ENCODE measurements around the gene ARID1B.
"Not testable (repeated sequence)": the region's sequence is repeated elsewhere in the genome, so short reads cannot be mapped to it uniquely, and the experiment has no call there.

Gene ARID1B

GRCh38 chr6:156938143-156938542, 161.0 kb downstream of the ARID1B start:
- no peak for DNase-seq (ENCODE audit: low read depth)

GRCh38 chr6:156940221-156940620, 163.0 kb downstream of the ARID1B start:
- DNase-seq (ENCODE audit: low read depth): no peak

GRCh38 chr6:156942266-156942665, 165.1 kb downstream of the ARID1B start:
- DNase-seq (ENCODE audit: low read depth): no peak

DNA sequence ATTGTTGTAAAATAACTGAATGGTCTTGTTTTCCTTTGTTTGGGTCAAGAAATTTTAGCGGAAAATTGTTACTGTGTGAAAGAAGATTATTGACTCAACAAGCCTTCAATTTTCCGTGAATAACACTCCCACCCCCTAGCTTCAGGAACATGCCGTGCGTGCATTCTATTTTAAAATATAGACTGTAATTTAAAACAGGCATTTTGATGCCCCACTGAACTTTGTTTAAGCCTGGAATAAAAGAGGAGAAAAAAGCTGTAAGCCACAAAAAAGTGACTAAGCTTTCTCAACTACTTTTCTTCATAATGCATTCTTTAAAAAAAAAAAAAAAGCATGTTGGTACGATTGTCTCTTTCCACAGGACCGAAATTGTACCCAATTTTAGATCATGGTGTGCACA, 166.0 kb downstream of the ARID1B start:
- DNase-seq (ENCODE audit: low read depth): no peak

- no peak for DNase-seq (ENCODE audit: low read depth)
These were observed 166.6 kb downstream of the ARID1B start for GRCh38 chr6:156943816-156944215.

GRCh38 chr6:156944412-156944811, 167.2 kb downstream of the ARID1B start:
- DNase-seq (ENCODE audit: low read depth): no peak

DNA sequence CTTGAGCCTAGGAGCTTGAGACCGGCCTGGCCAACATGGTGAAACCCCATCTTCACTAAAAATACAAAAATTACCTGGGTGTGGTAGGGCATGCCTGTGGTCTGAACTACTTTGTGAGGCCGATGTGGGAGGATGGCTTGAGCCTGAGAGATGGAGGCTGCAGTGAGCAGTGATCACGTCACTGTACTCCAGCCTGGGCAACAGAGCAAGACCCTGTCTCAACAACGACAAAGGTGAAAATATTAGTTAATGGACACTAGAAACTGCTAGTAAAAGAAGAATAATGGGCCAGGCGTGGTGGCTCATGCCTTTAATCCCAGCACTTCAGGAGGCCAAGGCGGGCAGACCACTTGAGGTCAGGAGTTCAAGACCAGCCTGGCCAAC, 168.6 kb downstream of the ARID1B start:
- DNase-seq (ENCODE audit: low read depth): not testable (repeated sequence)

DNA sequence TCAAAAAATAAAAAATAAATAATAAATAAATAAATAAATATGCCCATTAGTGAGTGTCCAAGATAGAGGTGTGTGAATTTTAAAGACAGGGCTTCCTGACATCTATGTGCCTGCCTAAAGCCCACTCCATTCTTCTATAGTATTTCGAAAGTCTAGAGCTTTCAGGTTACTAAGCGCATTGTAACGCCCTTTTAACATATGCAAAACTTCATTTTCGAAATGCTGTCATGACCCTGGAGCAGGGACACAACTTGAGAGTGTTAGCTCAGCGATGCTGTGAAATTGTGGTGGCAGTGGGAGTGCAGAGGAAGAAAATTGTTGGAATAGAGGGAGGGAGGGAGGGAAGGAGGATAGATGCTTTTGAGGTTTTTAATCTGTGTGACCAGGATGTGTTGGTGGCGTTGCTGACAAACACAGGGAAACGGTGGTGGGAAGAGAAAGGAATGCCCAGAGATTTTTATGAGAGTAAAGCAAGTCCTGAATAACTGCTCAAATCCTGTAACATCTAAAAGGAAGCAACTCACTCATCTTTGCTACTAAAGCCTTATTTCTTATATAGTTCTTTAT, 169.3 kb downstream of the ARID1B start:
- no peak for DNase-seq (ENCODE audit: low read depth)

- DNase-seq (ENCODE audit: low read depth): no peak
These were observed 171.1 kb downstream of the ARID1B start for GRCh38 chr6:156948277-156948676.

- no peak for DNase-seq (ENCODE audit: low read depth)
These were observed 171.6 kb downstream of the ARID1B start for GRCh38 chr6:156948807-156949206.

- no peak for DNase-seq (ENCODE audit: low read depth)
These were observed 172.2 kb downstream of the ARID1B start for GRCh38 chr6:156949376-156949775.

DNA sequence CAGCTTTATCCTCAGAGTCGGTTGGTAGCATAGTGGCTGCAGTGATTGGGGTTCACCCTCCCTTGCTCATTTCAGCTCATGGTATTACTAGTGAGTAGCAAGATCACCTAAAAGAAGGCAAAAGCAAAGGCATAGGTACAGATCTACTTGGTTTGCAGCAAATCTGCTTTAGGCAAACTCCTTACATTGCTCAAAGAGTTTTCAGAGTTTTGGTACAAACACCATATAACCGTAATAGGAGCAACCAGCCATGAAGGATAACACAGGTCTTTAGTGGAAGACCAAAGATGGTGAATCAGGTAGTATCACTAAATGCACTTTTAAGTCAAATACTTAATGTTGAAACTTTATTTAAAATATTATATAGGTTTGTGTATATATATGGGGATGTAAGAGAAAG, 172.9 kb downstream of the ARID1B start:
- no peak for DNase-seq (ENCODE audit: low read depth)

DNA sequence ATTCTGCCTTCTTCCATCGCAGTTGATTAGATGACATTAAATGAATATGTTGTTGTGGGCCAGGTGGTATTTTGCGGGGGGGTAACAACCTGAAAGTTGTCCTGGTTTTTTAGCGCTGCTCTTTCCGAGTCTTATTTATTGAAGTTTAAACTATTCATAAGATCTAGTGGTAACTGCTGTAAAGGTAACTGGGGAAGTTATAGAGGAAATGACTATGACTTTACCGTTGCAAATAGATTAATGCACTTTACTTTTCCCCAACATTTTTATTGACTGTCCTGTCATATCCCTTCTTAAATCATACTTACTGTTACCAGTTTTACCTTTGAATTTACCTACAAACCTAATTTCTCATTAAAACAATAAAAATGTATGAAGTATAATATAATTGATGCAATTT, 173.4 kb downstream of the ARID1B start:
- DNase-seq (ENCODE audit: low read depth): no peak

- DNase-seq (ENCODE audit: low read depth): no peak
These were observed 175.2 kb downstream of the ARID1B start for GRCh38 chr6:156952401-156952800.

GRCh38 chr6:156953127-156953478, 175.9 kb downstream of the ARID1B start:
- no peak for DNase-seq (ENCODE audit: low read depth)

- DNase-seq (ENCODE audit: low read depth): peak; percentile 94
These were observed 176.4 kb downstream of the ARID1B start for GRCh38 chr6:156953479-156954146.

GRCh38 chr6:156954191-156954590, 177.0 kb downstream of the ARID1B start:
- no peak for DNase-seq (ENCODE audit: low read depth)

GRCh38 chr6:156954816-156955215, 177.6 kb downstream of the ARID1B start:
- no peak for DNase-seq (ENCODE audit: low read depth)

DNA sequence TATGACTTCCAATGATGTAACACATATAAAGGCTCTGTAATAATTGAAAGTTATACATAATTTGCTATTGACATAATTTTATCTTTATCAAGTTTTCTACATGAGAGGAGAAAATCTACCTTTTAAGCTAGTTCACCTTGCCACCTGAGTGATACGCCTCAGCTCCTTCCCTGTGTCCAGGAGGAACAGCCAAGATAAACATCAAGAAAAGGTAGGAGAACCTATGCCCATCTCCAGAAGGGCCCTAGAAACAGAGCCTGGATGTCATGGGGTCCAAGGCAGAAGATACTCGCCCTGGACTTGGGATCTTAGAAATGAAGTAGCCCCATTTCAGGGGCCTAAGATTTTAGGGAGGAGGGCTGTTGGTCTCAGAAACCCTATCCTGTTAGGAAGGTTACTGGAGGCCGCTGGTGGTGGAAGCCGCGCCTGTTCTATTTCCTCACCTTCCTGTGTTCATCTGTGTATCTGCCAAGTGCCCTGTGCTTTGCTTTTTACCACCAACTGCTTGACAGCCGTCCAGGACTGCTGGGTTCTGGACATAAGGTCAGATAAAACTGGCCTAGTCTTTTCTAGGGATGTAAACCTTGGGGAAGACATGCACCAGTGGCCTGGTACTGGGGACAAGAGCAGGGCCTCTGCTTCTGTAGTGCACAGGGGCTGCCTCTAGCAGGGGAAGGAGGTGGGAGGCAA, 178.5 kb downstream of the ARID1B start:
- peak; percentile 22 for DNase-seq (ENCODE audit: low read depth)

GRCh38 chr6:156956286-156956685, 179.1 kb downstream of the ARID1B start:
- no peak for DNase-seq (ENCODE audit: low read depth)

- no peak for DNase-seq (ENCODE audit: low read depth)
These were observed 180.9 kb downstream of the ARID1B start for GRCh38 chr6:156957931-156958547.

DNA sequence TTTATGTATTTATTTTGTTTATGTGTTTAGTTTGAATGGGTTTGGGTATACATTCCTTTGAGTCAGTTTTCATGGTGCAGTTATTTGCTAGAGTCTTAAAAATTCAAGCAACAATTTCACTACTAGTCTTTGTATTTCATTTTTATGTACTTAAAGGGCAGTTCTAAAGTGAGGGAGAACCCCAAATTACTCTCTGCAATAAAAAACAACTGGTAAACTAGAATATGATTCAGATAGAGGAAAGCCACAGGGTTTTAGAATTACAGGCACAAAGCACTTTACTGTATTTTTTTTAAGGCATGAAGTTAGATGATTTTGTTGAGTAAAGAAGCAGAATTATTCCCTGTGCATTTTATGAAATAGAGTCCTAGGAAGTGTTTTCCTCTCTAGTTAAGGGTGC, 183.3 kb downstream of the ARID1B start:
- no peak for DNase-seq (ENCODE audit: low read depth)

- no peak for DNase-seq (ENCODE audit: low read depth)
These were observed 184.2 kb downstream of the ARID1B start for GRCh38 chr6:156961282-156961892.

Measured in fibroblast of the conjunctiva (primary cell).